ENCODE measurements around the gene ADGRG3.

Gene ADGRG3

GRCh38 chr16:57735755-57736418 is 67.8 kb downstream of the ADGRG3 start, which contains the start of gene KATNB1:
Gene KATNB1, plus strand, starts transcription at chr16:57735770. Its CDS starts 1,474 bp downstream, at chr16:57737244.
- peak within 1 kb of the TSS; percentile 67 for H3K4me3 ChIP-seq (ENCODE audit: low read length)

GRCh38 chr16:57736419-57737351 is 68.6 kb downstream of the ADGRG3 start:
- TF ChIP-seq ZNF274 (IDR thresholded peaks at IDR 0.05; ENCODE audit: low read depth, low read length) = no peak
- H3K4me3 ChIP-seq (ENCODE audit: low read length) = peak overlapping the region; percentile 67

More at GRCh38 chr16:57735755-57736418, 67.8 kb downstream of the ADGRG3 start, which contains the start of gene KATNB1:
- no peak for TF ChIP-seq ZNF274 (IDR thresholded peaks at IDR 0.05; ENCODE audit: low read depth, low read length)

- H3K4me3 ChIP-seq (ENCODE audit: low read length) = no peak overlapping the region
- no peak for TF ChIP-seq ZNF274 (IDR thresholded peaks at IDR 0.05; ENCODE audit: low read depth, low read length)
These were observed 70.7 kb downstream of the ADGRG3 start for GRCh38 chr16:57738844-57739243.
